PFSK-1 (cell line): ENCODE measurements around the gene PPP4C.

Experiments used
- POLR2AphosphoS5 ChIP-seq: IDR thresholded peaks from 2 replicates; pipeline ENCODE4 v1.6.1; 2012; ENCODE audit warnings: low read depth, mild to moderate bottlenecking, control low read depth, low read length, moderate library complexity
- SIN3A ChIP-seq: IDR thresholded peaks from 2 replicates; pipeline ENCODE4 v1.6.1; 2012; ENCODE audit warnings: mild to moderate bottlenecking, low read length, moderate library complexity, borderline replicate concordance; ENCODE audit not compliant: insufficient read depth
- TF ChIP-seq, protein P1 (sequence below), 2 experiments: IDR thresholded peaks; 2 replicates each; pipeline versions ENCODE4 v1.6.1 to v1.8.0; 2011 to 2012; ENCODE audit warnings: low read depth in 2 of 2, low read length in 2 of 2, control low read depth in 1 of 2, inconsistent platforms in 1 of 2, mild to moderate bottlenecking in 1 of 2, moderate library complexity in 1 of 2; ENCODE audit not compliant: insufficient read depth in 1 of 2

DNA sequence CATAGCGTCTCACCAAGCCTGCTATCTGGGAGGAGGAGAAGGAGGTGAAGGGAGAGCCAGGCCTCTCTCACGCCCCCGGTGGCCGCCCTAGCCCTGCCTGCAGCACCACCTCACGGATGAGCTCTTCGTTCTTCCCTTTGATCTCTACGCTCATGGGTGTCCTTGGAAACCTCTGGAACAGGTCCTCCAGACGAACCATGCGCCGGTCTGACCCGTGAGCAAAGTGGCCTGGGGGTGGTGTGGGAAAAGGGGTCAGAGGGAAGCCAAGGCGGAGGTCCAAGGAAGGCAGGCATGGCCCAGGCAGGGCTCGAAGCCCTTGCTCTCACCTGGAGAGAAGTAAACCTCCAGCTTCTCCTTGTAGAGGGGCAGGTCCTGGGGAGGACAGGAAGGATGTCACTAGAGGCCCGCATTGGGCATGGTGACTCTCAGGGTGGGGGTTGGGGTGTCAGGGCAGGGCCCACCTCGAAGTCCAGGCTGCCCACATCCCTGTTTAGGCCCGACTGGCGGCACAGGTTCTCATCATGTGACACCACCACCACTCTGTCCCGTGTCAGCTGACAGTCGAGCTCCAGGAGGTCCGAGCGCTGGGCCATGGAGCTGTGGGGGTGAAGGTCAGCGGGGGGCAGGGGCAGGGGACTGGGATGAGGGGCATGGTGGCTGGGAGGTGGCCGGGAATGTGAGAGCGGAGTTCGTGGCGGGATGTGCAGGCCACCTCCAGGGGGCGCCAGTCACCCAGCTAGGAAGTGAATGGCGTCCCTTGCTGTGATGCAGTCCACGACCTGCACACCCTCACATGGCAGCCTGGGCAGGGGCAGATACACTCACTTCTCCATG lies 36.6 kb downstream of the PPP4C start:
- TF ChIP-seq, protein P1, sequence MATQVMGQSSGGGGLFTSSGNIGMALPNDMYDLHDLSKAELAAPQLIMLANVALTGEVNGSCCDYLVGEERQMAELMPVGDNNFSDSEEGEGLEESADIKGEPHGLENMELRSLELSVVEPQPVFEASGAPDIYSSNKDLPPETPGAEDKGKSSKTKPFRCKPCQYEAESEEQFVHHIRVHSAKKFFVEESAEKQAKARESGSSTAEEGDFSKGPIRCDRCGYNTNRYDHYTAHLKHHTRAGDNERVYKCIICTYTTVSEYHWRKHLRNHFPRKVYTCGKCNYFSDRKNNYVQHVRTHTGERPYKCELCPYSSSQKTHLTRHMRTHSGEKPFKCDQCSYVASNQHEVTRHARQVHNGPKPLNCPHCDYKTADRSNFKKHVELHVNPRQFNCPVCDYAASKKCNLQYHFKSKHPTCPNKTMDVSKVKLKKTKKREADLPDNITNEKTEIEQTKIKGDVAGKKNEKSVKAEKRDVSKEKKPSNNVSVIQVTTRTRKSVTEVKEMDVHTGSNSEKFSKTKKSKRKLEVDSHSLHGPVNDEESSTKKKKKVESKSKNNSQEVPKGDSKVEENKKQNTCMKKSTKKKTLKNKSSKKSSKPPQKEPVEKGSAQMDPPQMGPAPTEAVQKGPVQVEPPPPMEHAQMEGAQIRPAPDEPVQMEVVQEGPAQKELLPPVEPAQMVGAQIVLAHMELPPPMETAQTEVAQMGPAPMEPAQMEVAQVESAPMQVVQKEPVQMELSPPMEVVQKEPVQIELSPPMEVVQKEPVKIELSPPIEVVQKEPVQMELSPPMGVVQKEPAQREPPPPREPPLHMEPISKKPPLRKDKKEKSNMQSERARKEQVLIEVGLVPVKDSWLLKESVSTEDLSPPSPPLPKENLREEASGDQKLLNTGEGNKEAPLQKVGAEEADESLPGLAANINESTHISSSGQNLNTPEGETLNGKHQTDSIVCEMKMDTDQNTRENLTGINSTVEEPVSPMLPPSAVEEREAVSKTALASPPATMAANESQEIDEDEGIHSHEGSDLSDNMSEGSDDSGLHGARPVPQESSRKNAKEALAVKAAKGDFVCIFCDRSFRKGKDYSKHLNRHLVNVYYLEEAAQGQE (IDR thresholded peaks at IDR 0.05; ENCODE audit: insufficient read depth in 1 of 2, low read depth in 2 of 2, low read length in 2 of 2), result no peak
- no peak for TF ChIP-seq POLR2AphosphoS5
- TF ChIP-seq SIN3A, result no peak
